ENCODE measurements around the gene CACNA2D2. TPM values are rescaled to one million over a fixed set of nuclear protein-coding genes. Genes with fewer than 3 reads are reported as not detected.
A peak's percentile ranks its signal among the peaks of the same experiment; 100 is the strongest.

CACNA2D2 gene
- total and polyA plus RNA-seq, 2 of the 8 experiments (the other 6 are each of a cell fraction or from before 2014, with no cell fraction given), result 14.1 to 25.0 TPM

- DNase-seq (ENCODE audit: low read depth in 1 of 2, low spot score in 2 of 2) (no peak), FAIRE-seq (no peak)
- WGBS, 2 experiments (ENCODE audit: extremely low coverage in 1 of 2, insufficient coverage in 1 of 2, insufficient read length in 1 of 2, insufficient replicate concordance in 2 of 2, low coverage in 1 of 2, low lambda C conversion rate in 2 of 2, missing lambda C conversion rate in 1 of 2), result 78% methylated on average over 5 of the region's 5 CpGs; no CpG with 5 or more reads in 1 of the 2 experiments
- H3K4me2 ChIP-seq (ENCODE audit: insufficient read depth in 1 of 2, low read depth in 2 of 2, low read length in 2 of 2), result no peak overlapping the region
- no peak overlapping the region for H2AFZ ChIP-seq (ENCODE audit: low read length)
- no peak overlapping the region for H3K23ac ChIP-seq (ENCODE audit: insufficient read length)
- H3K56ac ChIP-seq (replicated peaks; ENCODE audit: insufficient read length, low read depth, low read length), result no peak overlapping the region
- CTCF ChIA-PET (ENCODE audit: partially characterized antibody), result interaction anchor here (1.1 to 1.9 kb wide), 3 partner anchors 12 to 49 kb away, joined by 3 to 4 read pairs (median 3); no protein-coding TSS in a partner anchor
- no peak overlapping the region for H3K14ac ChIP-seq (ENCODE audit: insufficient read length)
- peak overlapping the region; percentile 72; the same call in 1 of the 2 replicates for H2BK15ac ChIP-seq (ENCODE audit: low read length)
- peak overlapping the region; percentile 75; the same call in 1 of the 2 replicates for H2BK12ac ChIP-seq (ENCODE audit: low read depth, low read length)
- H3K27me3 ChIP-seq (replicated peaks in 1 of 4; ENCODE audit: control insufficient read depth in 3 of 4, extremely low read depth in 1 of 4, insufficient read depth in 3 of 4, low read length in 3 of 4), result peaks cover 0 to under 1% (median 0%) of the 10 kb centered on the region in 4 experiments; a peak in 1 of 7 replicates
- H3K4ac ChIP-seq (replicated peaks; ENCODE audit: insufficient read length, low read depth, low read length), result no peak overlapping the region
- H3K4me1 ChIP-seq (replicated peaks in 1 of 4; ENCODE audit: control insufficient read depth in 3 of 4, insufficient read depth in 4 of 4, low read length in 3 of 4), result peaks cover 9 to 41% (median 22%) of the 10 kb centered on the region in 4 experiments
- 0 out of 2 replicates have a peak overlapping the region, but pooled peaks have one; percentile 46 for H2AK5ac ChIP-seq (ENCODE audit: low read depth, low read length)
- peaks cover 3 to 8% of the 10 kb centered on the region in 2 experiments for H4K20me1 ChIP-seq (replicated peaks in 1 of 2; ENCODE audit: control insufficient read depth in 1 of 2, insufficient read depth in 2 of 2, low read length in 2 of 2)
- peak overlapping the region; percentile 49; the same call in 1 of the 2 replicates for H2BK5ac ChIP-seq (ENCODE audit: low read depth, low read length)
- no peak overlapping the region for H3K27ac ChIP-seq (ENCODE audit: low read depth, low read length)
- no peak overlapping the region for H4K91ac ChIP-seq (replicated peaks; ENCODE audit: insufficient read length, low read length)
- H3K79me1 ChIP-seq (ENCODE audit: low read depth, low read length), result peaks cover 2% of the 10 kb centered on the region
- H3K18ac ChIP-seq (ENCODE audit: extremely low read depth, low read length), result no peak overlapping the region; the same call in 1 of the 2 replicates
- H3K79me2 ChIP-seq (ENCODE audit: control insufficient read depth in 1 of 2, insufficient read depth in 2 of 2, low read length in 2 of 2), result peaks cover 0 to under 1% of the 10 kb centered on the region in 2 experiments; a peak in 3 of 4 replicates
- H3K36me3 ChIP-seq (ENCODE audit: control insufficient read depth in 2 of 4, insufficient read depth in 4 of 4, low read length in 3 of 4), result no peaks in the 10 kb centered on the region
- POLR2A ChIA-PET (ENCODE audit: partially characterized antibody), result interaction anchor here (0.7 to 0.8 kb wide), 3 partner anchors 11 to 19 kb away, joined by 3 to 4 read pairs (median 4); no protein-coding TSS in a partner anchor
- no peaks in the 10 kb centered on the region for H3K23me2 ChIP-seq (ENCODE audit: low read depth, low read length)
- H4K8ac ChIP-seq (ENCODE audit: extremely low read depth, insufficient read depth, low read length), result no peak overlapping the region
- no peak overlapping the region for H3K4me3 ChIP-seq (ENCODE audit: extremely low read depth in 1 of 4, insufficient read depth in 2 of 4, low read depth in 3 of 4, low read length in 4 of 4)
- H3K9ac ChIP-seq (replicated peaks in 1 of 4; ENCODE audit: extremely low read depth in 1 of 4, low read depth in 3 of 4, low read length in 3 of 4), result no peak overlapping the region
- no peak overlapping the region for H4K5ac ChIP-seq (ENCODE audit: insufficient read length, low read depth, low read length)
- no peaks in the 10 kb centered on the region for H3K9me3 ChIP-seq (ENCODE audit: insufficient read depth in 2 of 2, low read depth in 1 of 2, low read length in 1 of 2)
- no peak overlapping the region for H2BK20ac ChIP-seq (ENCODE audit: low read length)
- H2BK120ac ChIP-seq (replicated peaks; ENCODE audit: low read depth, low read length), result no peak overlapping the region
- TF ChIP-seq SRF (IDR thresholded peaks at IDR 0.05; ENCODE audit: low read depth, low read length) (no peak), CREB1 (IDR thresholded peaks at IDR 0.05) (no peak)
Measured at GRCh38 chr3:50491023-50491422, 12.4 kb downstream of the CACNA2D2 start.

Measured in H1 (cell line).